Endodermal cell (in vitro differentiated cells): Measurements from ENCODE around the gene ZNF211. TPM values are rescaled to one million over a fixed set of nuclear protein-coding genes. Genes with fewer than 3 reads are reported as not detected.

Source experiments
- DNase-seq: peaks from one replicate; pipeline ENCODE4 v3.0.0-alpha.2; 2017
- H3K27ac ChIP-seq: 2 replicates; pipeline ENCODE4 v1.5.1; 2013; ENCODE audit warnings: mild to moderate bottlenecking, low read depth, low read length, moderate library complexity
- H3K27me3 ChIP-seq: 2 replicates; pipeline ENCODE4 v1.6.1; 2013; ENCODE audit warnings: mild to moderate bottlenecking, low read length, moderate library complexity; ENCODE audit not compliant: insufficient read depth, control insufficient read depth, poor library complexity, severe bottlenecking
- H3K36me3 ChIP-seq: 2 replicates; pipeline ENCODE4 v1.7.0; 2013; ENCODE audit warnings: mild to moderate bottlenecking, low read length, moderate library complexity; ENCODE audit not compliant: control insufficient read depth, insufficient read depth
- H3K4me1 ChIP-seq: one replicate; pipeline ENCODE4 v1.7.0; 2013; ENCODE audit warnings: low read length; ENCODE audit not compliant: control insufficient read depth, insufficient read depth
- H3K4me3 ChIP-seq: 2 replicates; pipeline ENCODE4 v1.5.1; 2013; ENCODE audit warnings: mild to moderate bottlenecking, low read length, moderate library complexity
- H3K9ac ChIP-seq: 2 replicates; pipeline ENCODE4 v1.6.1; 2013; ENCODE audit warnings: mild to moderate bottlenecking, low read length, moderate library complexity; ENCODE audit not compliant: poor library complexity, severe bottlenecking; ENCODE audit errors: extremely low read depth
- H3K9me3 ChIP-seq: 2 replicates; pipeline ENCODE4 v1.6.1; 2013; ENCODE audit warnings: mild to moderate bottlenecking, low read length, moderate library complexity; ENCODE audit not compliant: control insufficient read depth
- H3K27ac Mint-ChIP-seq: 2 replicates; pipeline ENCODE4 v1.8.0; 2020; ENCODE audit warnings: mixed read lengths
- H3K27me3 Mint-ChIP-seq: 2 replicates; pipeline ENCODE4 v1.8.0; 2021; ENCODE audit warnings: mild to moderate bottlenecking, mixed read lengths; ENCODE audit not compliant: insufficient read depth
- H3K36me3 Mint-ChIP-seq: 2 replicates; pipeline ENCODE4 v1.8.0; 2020; ENCODE audit warnings: low read depth, mixed read lengths
- H3K4me1 Mint-ChIP-seq: 2 replicates; pipeline ENCODE4 v1.8.0; 2020; ENCODE audit warnings: mixed read lengths
- H3K4me3 Mint-ChIP-seq: 2 replicates; pipeline ENCODE4 v1.8.0; 2020; ENCODE audit warnings: mild to moderate bottlenecking, moderate library complexity, mixed read lengths
- H3K9me3 Mint-ChIP-seq: 2 replicates; pipeline ENCODE4 v1.8.0; 2020; ENCODE audit warnings: mild to moderate bottlenecking, mixed read lengths
- CTCF ChIP-seq: fragments of 200-600 bp; sonication (generic); conservative IDR thresholded peaks from 2 replicates; pipeline ENCODE4 v1.5.0; 2021; ENCODE audit warnings: antibody characterized with exemption, mild to moderate bottlenecking
- WGBS, 2 experiments: methylation state at CpG; one replicate each; pipeline versions ENCODE4 v1.1.5 to v1.1.7; 2013; ENCODE audit warnings: missing lambda C conversion rate in 2 of 2, mixed read lengths in 1 of 2; ENCODE audit not compliant: insufficient coverage in 1 of 2, insufficient read length in 1 of 2; 5-methylcytosine and 5-hydroxymethylcytosine counted together
- total RNA-seq, 2 donors: library from RNA; stranded (reverse); fragmentation: NEBNext Ultra II Directional in 1 of 2; extraction: Animal tissue kit (Norgen Biotek cat#: 25700) in 1 of 2; gene quantifications; 2 replicates in 1 of 2; 3 replicates in 1 of 2; pipeline ENCODE4 v1.2.1, GENCODE V29; 2021

The ZNF211 gene
- total RNA-seq, 2 donors from 2014 or later = 17.4 to 20.7 TPM

GRCh38 chr19:57606931-57607330 lies 26.0 kb upstream of the ZNF211 start:
- Mint-ChIP-seq H3K4me3 (no peak overlapping the region), H3K36me3 (peaks cover 66% of the 10 kb centered on the region), H3K27me3 (peaks cover under 1% of the 10 kb centered on the region), H3K9me3 (peaks cover 63% of the 10 kb centered on the region), H3K4me1 (no peaks in the 10 kb centered on the region), H3K27ac (no peak overlapping the region)
- H3K36me3 ChIP-seq = peaks cover 33% of the 10 kb centered on the region
- H3K27ac ChIP-seq = no peak overlapping the region
- H3K9me3 ChIP-seq = no peaks in the 10 kb centered on the region
- no peak overlapping the region for H3K4me3 ChIP-seq
- 92 to 97% methylated on average over 2 to 4 of the region's 5 CpGs for WGBS, 2 experiments
- H3K27me3 ChIP-seq = no peaks in the 10 kb centered on the region
- H3K9ac ChIP-seq = no peak overlapping the region
- TF ChIP-seq CTCF = no peak
- H3K4me1 ChIP-seq = no peaks in the 10 kb centered on the region
- no peak for DNase-seq

GRCh38 chr19:57611113-57611512 lies 21.9 kb upstream of the ZNF211 start:
- Histone ChIP-seq H3K4me1 (no peaks in the 10 kb centered on the region), H3K27me3 (no peaks in the 10 kb centered on the region), H3K9me3 (peaks cover 24% of the 10 kb centered on the region), H3K36me3 (peaks cover 28% of the 10 kb centered on the region), H3K27ac (no peak overlapping the region), H3K4me3 (no peak overlapping the region), H3K9ac (no peak overlapping the region)
- H3K27me3 Mint-ChIP-seq = peaks cover 5% of the 10 kb centered on the region
- WGBS, 2 experiments = 86 to 92% methylated on average over 4 of the region's 4 CpGs
- no peak for DNase-seq
- peaks cover 59% of the 10 kb centered on the region for H3K9me3 Mint-ChIP-seq
- H3K4me1 Mint-ChIP-seq = no peaks in the 10 kb centered on the region
- no peak overlapping the region for H3K27ac Mint-ChIP-seq
- H3K36me3 Mint-ChIP-seq = peaks cover 45% of the 10 kb centered on the region
- no peak for TF ChIP-seq CTCF
- H3K4me3 Mint-ChIP-seq = no peak overlapping the region

- Mint-ChIP-seq H3K36me3 (peaks cover 49% of the 10 kb centered on the region), H3K27me3 (peaks cover 5% of the 10 kb centered on the region), H3K27ac (peak within 1 kb of the TSS; percentile 81), H3K4me3 (peak within 1 kb of the TSS; percentile 85), H3K9me3 (peaks cover 61% of the 10 kb centered on the region), H3K4me1 (no peaks in the 10 kb centered on the region)
- H3K9ac ChIP-seq = peak within 1 kb of the TSS; percentile 78
- WGBS, 2 experiments = 1 to 2% methylated on average over 22 to 64 of the region's 64 CpGs
- H3K27me3 ChIP-seq = no peaks in the 10 kb centered on the region
- H3K36me3 ChIP-seq = peaks cover 44% of the 10 kb centered on the region
- H3K4me3 ChIP-seq = peak within 1 kb of the TSS; percentile 87
- H3K27ac ChIP-seq = no peak within 1 kb of the TSS
- H3K9me3 ChIP-seq = peaks cover 54% of the 10 kb centered on the region
- DNase-seq = peak; percentile 96
- TF ChIP-seq CTCF = peak; percentile 33
- H3K4me1 ChIP-seq = no peaks in the 10 kb centered on the region
Observed at GRCh38 chr19:57613941-57614743, 18.8 kb upstream of the ZNF211 start, which contains the start of gene ZNF134. ZNF134 (plus strand) TSS chr19:57614242; CDS start chr19:57619469, 5,227 bp downstream.
